ENCODE data around the gene PUDP. TPM values are rescaled to one million over a fixed set of nuclear protein-coding genes. Genes with fewer than 3 reads are reported as not detected.

The PUDP gene
- total RNA-seq, 2 donors from 2014 or later, result 3.4 to 12.7 TPM

GRCh38 chrX:7147413-7147977 lies 458 bp downstream of the PUDP start, which contains the start of gene STS:
STS (plus strand) TSS chrX:7147712; CDS start chrX:7253200, 105,488 bp downstream.
- TF ChIP-seq CTCF (IDR thresholded peaks at IDR 0.05), result no peak
- DNase-seq (ENCODE audit: low spot score), result no peak
- no peaks in the 10 kb centered on the region for H3K4me1 ChIP-seq (ENCODE audit: control insufficient read depth in 1 of 2, low read depth in 2 of 2)
- H3K9me3 ChIP-seq, result no peaks in the 10 kb centered on the region
- no peaks in the 10 kb centered on the region for H3K36me3 ChIP-seq
- H3K4me3 ChIP-seq, result peak within 1 kb of the TSS; percentile 79
- no peaks in the 10 kb centered on the region for H3K27me3 ChIP-seq (replicated peaks; ENCODE audit: insufficient read depth)
- H3K27ac ChIP-seq, result peak within 1 kb of the TSS; percentile 74 to 78
- ATAC-seq (ENCODE audit: insufficient number of reproducible peaks, low FRiP score, low read depth), result no peak

DNA sequence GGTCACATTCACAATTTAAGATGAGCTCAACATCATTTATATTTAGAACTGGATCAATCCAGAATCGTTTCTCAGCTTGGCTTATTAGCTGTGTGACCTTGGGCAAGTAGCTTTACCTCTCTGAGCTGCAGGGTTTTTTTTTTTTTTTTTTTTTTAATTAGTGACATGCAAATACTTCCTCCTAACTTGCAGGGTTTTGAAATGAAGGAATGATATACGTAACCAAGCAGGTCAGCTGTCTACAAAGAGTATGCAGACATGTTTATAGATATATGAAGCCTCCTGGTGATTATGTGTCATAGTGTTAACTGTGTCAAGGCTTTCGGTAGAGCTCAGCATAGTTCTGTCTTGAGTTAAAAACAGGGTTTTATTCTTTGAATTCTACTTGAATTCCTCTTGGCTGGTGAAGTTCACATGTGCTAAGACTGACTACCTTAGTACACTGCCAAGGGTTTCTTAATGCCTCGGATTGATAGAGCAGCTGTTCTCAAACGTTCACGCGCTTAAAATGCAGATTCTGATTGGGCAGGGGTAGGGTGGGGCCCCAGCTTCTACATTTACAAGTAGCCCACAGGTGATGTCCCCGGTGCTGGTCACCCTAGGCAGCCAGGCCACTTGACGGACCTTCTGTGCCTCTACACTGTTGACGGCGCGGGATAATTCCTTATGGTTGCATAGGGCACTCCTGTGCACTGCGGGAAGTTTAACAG lies 1.1 kb downstream of the PUDP start:
- H3K36me3 ChIP-seq, result no peaks in the 10 kb centered on the region
- H3K9me3 ChIP-seq, result no peaks in the 10 kb centered on the region
- no peak for ATAC-seq (ENCODE audit: insufficient number of reproducible peaks, low FRiP score, low read depth)
- no peaks in the 10 kb centered on the region for H3K4me1 ChIP-seq (ENCODE audit: control insufficient read depth in 1 of 2, low read depth in 2 of 2)
- H3K27me3 ChIP-seq (replicated peaks; ENCODE audit: insufficient read depth), result no peaks in the 10 kb centered on the region
- no peak for TF ChIP-seq CTCF (IDR thresholded peaks at IDR 0.05)
- H3K4me3 ChIP-seq, result peak overlapping the region; percentile 79
- H3K27ac ChIP-seq, result peak overlapping the region in 1 of 2 donors; percentile 74
- DNase-seq (ENCODE audit: low spot score), result no peak

DNA sequence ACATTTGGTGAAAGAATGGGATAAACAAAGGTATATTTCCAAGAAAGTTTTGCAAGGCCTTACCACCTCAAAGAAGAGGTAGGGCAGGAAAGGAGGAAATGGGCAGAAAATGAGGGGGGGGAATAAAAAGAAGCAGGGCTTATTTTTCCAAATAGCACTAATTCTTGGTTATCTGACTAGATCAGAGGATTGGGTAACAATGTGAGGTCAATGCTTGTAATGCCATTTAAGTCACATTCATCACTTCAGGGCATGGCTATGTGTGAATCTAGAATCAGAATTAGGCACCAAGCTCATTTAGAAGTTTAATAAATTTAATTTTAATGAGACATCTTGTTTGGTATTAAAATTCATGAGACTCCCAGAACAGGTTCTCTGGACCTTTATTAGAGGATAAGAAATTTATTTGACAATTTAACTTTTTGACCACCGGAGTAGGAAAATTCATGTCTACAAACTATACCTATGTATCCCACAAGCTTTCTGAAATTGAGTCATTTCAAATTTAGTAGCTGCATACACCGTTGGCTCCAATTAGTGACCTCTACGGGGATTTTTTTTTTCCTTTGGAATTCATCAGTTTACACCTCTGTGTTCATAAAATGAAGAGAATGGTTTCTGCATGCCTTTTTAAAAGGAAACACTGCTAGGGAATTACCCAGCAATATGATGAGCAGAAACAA lies 1.8 kb downstream of the PUDP start:
- Histone ChIP-seq H3K4me1 (ENCODE audit: control insufficient read depth in 1 of 2, low read depth in 2 of 2) (no peaks in the 10 kb centered on the region), H3K4me3 (no peak overlapping the region), H3K27me3 (replicated peaks; ENCODE audit: insufficient read depth) (no peaks in the 10 kb centered on the region), H3K27ac (no peak overlapping the region), H3K9me3 (no peaks in the 10 kb centered on the region), H3K36me3 (no peaks in the 10 kb centered on the region)
- DNase-seq (ENCODE audit: low spot score) (no peak), ATAC-seq (ENCODE audit: insufficient number of reproducible peaks, low FRiP score, low read depth) (no peak)
- no peak for TF ChIP-seq CTCF (IDR thresholded peaks at IDR 0.05)

GRCh38 chrX:7145454-7145853 lies 2.5 kb downstream of the PUDP start:
- DNase-seq (ENCODE audit: low spot score) (no peak), ATAC-seq (ENCODE audit: insufficient number of reproducible peaks, low FRiP score, low read depth) (no peak)
- no peak overlapping the region for H3K27ac ChIP-seq
- no peaks in the 10 kb centered on the region for H3K27me3 ChIP-seq (replicated peaks; ENCODE audit: insufficient read depth)
- no peaks in the 10 kb centered on the region for H3K36me3 ChIP-seq
- no peak overlapping the region for H3K4me3 ChIP-seq
- H3K4me1 ChIP-seq (ENCODE audit: control insufficient read depth in 1 of 2, low read depth in 2 of 2), result no peaks in the 10 kb centered on the region
- no peak for TF ChIP-seq CTCF (IDR thresholded peaks at IDR 0.05)
- no peaks in the 10 kb centered on the region for H3K9me3 ChIP-seq

DNA sequence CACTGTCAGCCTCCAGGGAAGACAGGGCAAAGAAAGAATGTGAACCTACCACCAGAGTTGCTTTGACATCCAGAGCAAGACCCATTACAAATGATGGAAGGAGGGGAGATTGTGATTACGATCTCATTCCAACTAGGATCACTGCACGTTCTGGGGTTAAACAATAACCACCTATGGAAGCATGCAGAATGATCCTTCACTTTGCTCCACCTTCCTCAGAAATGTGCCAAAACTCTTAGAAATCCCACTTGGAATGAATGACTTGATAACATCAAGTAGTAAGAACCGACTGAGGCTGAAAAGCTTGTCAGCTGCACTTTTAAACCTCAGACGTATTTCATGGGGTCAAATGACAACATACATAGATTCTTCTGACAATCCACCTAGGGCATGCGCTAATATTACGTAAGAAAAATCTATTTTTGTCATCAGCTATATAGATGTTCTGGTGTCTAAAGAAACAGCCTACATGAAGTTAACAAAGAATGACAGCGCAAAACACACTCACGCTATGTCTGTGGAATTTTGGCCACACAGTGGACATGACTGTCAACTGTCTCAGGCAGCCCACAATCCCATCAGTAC lies 3.9 kb downstream of the PUDP start:
- no peak for ATAC-seq (ENCODE audit: insufficient number of reproducible peaks, low FRiP score, low read depth)
- no peak overlapping the region for H3K27ac ChIP-seq
- H3K4me1 ChIP-seq (ENCODE audit: control insufficient read depth in 1 of 2, low read depth in 2 of 2), result no peaks in the 10 kb centered on the region
- H3K9me3 ChIP-seq, result no peaks in the 10 kb centered on the region
- TF ChIP-seq CTCF (IDR thresholded peaks at IDR 0.05), result no peak
- DNase-seq (ENCODE audit: low spot score), result no peak
- H3K36me3 ChIP-seq, result no peaks in the 10 kb centered on the region
- H3K4me3 ChIP-seq, result no peak overlapping the region
- H3K27me3 ChIP-seq (replicated peaks; ENCODE audit: insufficient read depth), result no peaks in the 10 kb centered on the region

Measured in thoracic aorta (tissue), 2 donors.